GM12891 (cell line): ENCODE data around the gene SERINC3.

Source experiments
- POLR2A ChIP-seq: IDR thresholded peaks from 2 replicates; pipeline ENCODE4 v1.6.1; 2011; ENCODE audit warnings: low read depth, low read length, control low read depth
- POLR2AphosphoS5 ChIP-seq: IDR thresholded peaks from 2 replicates; pipeline ENCODE4 v1.6.1; 2011; ENCODE audit warnings: low read depth, low read length, control low read depth

- no peak for TF ChIP-seq POLR2A
- no peak for TF ChIP-seq POLR2AphosphoS5
Measured at GRCh38 chr20:44470327-44470726, 51.5 kb downstream of the SERINC3 start.
